HG03558 (cell line): ENCODE results near the gene ILK.

ENCODE experiments used
- ATAC-seq: cut with Tn5 transposase; IDR thresholded peaks from one replicate; pipeline ENCODE4 v1.9.1; 2021; ENCODE audit warnings: moderate number of reproducible peaks; ENCODE audit not compliant: unreplicated experiment; ENCODE audit errors: extremely low read depth

Gene ILK

DNA sequence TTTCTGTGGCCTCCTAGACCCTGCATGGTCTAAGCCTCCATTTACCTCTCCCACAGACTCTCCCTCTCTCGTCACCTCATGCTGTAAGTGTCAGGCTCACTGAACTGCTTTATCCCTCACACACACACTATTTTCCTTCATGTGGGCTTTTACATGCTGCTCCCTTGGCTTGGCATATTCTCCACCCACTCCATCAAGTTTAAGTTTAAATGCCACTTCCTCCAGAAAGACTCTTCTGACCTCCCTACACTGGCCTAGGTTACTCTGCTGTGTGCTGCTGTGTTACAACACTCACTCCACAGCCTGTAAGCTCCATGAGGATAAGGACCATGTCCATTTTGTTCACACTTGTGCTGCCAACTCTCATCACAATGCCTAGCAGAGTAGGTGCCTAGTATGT lies 49.5 kb downstream of the ILK start:
- ATAC-seq, result no peak

DNA sequence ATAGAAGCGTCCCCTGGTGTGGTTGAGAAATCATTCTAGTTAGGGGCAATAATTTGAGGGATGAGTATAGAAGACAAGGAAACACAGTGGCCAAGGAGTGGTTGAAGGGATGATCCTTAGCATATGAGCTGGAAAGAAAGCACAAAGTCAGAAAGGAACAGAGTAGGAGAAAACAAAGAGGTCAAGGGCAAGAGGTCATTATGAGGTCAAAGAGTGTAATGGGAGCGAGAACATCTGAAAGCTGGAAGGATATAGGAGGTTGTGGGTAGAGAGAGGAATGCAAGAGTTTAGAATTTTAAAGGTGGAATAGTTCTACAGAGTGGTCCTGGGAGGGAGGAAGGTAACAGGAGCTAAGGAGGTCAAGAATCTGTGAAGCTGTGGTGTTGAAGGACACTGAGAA lies 50.1 kb downstream of the ILK start:
- ATAC-seq, result no peak

DNA sequence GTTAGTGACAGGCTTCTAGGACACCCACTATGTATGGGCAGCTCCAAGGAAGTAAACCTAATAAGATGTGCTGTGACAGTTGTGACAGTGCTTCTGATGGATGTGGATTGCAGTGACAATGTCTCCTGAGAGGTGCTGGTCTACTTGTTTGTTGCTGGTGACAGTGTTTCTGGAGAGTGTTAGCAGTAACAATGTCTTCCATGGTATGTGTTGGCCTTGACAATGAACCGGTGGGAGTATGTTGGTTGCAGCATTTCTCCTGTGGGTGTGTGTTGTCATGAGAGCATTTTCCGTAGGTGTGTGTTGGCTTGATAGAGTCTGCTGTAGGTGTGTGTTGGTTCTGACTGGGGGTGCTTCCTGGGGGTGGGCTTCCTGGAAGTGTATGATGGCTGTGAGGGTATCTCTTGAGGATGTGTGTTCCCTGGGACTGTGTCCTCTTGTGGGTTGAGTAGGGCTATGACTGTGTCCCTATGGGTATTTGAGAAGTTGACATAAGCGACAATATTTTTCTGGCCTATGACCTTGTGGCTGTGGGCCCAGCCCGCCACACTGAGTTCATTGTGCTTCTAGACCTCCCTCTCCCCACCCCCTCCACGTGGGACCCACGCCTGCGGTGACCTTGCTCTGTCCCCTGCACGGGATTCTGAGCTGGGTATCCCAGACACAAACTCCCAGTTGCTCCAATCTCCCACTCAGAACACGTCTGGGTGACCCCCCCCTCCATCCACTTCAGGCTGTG lies 50.9 kb downstream of the ILK start:
- ATAC-seq, result no peak

DNA sequence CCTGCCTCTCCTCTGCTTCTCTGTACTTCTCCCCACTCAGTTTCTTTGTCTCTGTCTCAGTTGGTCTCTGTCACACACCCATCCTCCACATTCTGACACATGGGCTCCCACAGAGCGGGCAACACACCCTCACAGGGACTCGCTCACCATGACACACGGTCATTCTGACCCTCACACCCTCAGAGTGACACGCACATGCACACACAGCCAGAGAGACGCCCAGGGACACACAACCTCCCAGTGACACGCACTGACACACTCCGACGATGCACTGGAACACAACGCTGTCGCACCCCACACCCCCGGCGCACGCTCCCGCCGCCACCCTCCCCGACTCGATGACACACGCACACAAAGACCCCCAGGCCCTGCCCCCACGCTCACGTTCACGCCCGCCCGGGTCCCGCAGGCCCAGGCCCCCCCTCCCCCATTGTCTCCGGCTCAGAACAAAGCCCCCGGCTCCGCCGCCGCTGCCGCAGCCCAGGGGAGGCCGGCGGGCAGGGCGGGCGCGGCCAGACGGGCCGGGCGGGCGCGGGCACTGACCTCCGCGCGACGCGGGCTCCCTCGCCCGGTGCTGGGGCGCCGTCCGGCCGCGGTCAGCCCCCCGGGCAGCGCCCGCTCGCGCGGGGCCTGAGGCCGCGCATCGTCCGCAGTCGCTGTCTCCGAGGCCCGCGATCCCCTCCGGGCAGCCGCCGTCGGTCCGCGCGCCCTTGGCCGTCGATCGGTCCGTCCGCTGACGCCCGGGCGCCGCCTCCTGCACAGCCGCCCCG lies 51.6 kb downstream of the ILK start:
- no peak for ATAC-seq

DNA sequence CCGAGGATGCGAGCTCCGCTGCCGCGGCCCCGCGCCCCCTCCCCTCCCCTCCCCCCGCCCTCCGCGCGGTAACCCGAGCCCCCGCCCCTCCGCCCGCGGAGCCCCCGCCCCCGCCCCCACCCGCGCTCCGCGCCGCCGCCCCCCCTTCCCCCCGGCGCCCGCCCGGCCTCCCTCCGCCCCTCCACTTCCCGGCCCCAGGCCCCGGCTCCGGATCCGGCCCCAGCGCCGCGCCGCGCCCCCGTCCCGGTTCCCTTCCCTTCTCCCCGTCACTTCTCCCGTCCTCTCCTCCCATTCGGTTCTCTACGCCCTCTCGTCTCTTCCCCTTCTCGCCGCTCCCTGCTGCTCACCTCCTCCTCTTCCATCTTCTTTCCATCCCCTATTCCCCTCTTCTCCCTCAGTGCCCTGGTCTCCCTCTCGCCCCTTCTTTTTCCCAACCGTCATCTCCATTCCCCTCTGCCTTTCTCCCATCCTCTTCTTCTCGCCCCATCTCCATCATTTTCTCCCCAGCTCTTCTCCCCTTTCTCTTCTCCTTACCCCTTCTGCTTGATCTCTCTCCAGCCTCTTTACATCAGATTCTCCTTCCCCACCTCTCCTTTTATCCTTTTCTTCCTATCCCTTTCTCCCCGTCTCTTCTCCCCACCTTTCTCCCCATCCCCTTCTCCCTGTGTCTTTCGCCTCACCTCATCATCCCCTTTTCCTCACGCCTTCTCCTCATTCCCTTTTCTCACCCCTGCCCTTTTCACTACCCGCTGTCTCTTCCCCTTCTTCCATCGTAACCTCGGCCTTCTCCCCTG lies 52.4 kb downstream of the ILK start, which contains the start of gene DCHS1:
Gene DCHS1, minus strand, starts transcription at position 20 of the 794 bp plus-strand sequence. CDS start 14,196 bp downstream, outside the sequence.
- ATAC-seq, result no peak

DNA sequence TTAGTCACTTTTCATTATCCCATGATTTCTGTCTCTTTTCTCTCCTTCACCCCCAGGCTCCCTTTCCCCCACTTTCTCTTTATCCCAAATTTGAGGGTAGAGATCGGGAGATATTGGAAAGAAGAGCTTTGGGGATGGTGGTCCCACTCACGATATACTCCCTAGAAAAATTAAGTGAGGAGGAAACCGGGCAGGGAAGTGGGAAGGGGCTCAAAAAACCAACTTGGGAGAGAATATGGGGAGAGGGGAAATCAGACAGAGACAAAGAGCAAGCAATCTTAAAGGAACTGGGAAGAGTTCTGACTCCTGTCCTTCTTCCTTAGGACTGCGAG lies 53.0 kb downstream of the ILK start:
- ATAC-seq, result no peak

DNA sequence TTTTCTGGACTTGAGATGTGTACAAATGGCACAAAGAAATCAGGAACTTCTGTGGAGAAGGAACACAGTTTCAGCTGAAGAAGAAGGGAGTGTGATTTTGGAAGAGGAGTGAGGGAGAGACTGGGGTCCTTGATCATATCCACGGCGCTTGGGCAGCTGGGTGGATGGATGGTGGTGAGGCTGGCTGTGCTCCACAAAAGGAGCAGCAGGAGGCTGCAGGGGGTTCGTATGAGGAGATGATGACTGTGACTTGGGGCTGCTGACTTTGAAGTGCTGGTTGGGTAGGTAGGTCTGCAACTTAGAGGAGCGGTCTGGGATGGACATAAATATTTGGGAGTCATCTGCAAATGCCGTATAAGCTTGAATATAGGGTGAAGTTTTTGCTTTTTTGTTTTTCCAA lies 53.4 kb downstream of the ILK start:
- no peak for ATAC-seq

DNA sequence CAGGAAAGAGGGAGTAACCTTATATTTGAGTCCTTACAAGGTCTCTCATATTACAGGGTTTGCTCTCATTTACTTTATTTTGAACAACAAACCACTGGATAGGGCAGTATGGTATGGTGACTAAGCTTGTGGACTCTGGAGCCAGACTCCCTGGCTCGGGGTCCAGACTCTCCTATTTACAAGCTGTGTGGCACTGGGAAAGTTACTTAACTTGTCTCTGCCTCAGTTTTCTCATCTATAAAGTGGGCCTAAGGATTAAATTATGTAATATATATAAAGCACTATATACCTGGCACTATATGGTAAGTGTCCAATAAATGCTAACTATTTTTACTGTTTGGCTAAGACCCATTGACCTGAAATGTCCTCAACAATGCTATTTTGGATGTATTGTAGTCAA lies 53.8 kb downstream of the ILK start:
- no peak for ATAC-seq

DNA sequence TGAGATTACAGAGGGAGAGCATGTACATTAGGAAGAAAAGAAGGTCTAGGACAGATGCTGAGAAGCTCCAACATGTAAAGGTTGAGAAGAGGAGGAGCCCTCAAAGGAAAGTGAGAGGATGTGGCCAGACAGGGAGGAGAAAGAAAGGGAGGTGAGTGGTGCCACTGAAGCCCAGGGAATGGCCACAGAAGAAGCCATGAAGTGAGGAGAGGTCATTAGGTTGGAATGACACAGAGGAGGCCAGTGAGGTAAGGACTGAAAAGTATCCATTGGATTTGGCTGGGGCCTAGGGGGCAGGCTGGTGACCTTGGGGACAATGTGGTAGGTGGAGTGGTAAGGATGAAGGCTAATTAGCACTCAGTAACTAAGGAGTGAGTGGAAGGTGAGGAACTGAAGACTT lies 55.1 kb downstream of the ILK start:
- no peak for ATAC-seq
